ENCODE results near the gene DHRS4. TPM values are rescaled to one million over a fixed set of nuclear protein-coding genes. Genes with fewer than 3 reads are reported as not detected.
A peak's percentile ranks its signal among the peaks of the same experiment; 100 is the strongest.

DHRS4 gene
- 42.8 and 58.2 TPM in 2 replicates for total RNA-seq (2014; rRNA removed; shearing (Covaris generic))

- Histone ChIP-seq H3K27me3 (replicated peaks) (no peaks in the 10 kb centered on the region), H3K9me3 (replicated peaks) (no peaks in the 10 kb centered on the region), H3K27ac (peak within 1 kb of the TSS; percentile 26; the same call in 1 of the 2 replicates), H3K4me1 (replicated peaks) (no peaks in the 10 kb centered on the region), H3K4me3 (peak within 1 kb of the TSS; percentile 58), H3K36me3 (no peaks in the 10 kb centered on the region)
- peak; percentile 73 to 84 for DNase-seq (ENCODE audit: low read depth in 1 of 2, low spot score in 2 of 2)
These were observed at the start of gene DHRS4 for GRCh38 chr14:23953464-23954278. TSS of gene DHRS4 (plus strand) at chr14:23953770. CDS start at chr14:23953789, 19 bp downstream.

GRCh38 chr14:23910101-23910875, 43.3 kb upstream of the DHRS4 start:
- no peaks in the 10 kb centered on the region for H3K4me1 ChIP-seq (replicated peaks)
- no peaks in the 10 kb centered on the region for H3K36me3 ChIP-seq
- no peak overlapping the region for H3K27ac ChIP-seq
- no peak overlapping the region for H3K4me3 ChIP-seq
- H3K27me3 ChIP-seq (replicated peaks), result no peaks in the 10 kb centered on the region
- DNase-seq (ENCODE audit: low read depth in 1 of 2, low spot score in 2 of 2), result peak; percentile 33 to 48
- H3K9me3 ChIP-seq (replicated peaks), result no peaks in the 10 kb centered on the region; the same call in 1 of the 2 replicates

- H3K9me3 ChIP-seq (replicated peaks), result no peaks in the 10 kb centered on the region
- H3K27me3 ChIP-seq (replicated peaks), result 0 out of 2 replicates have a peak, but pooled peaks cover 4% of the 10 kb centered on the region
- no peak for DNase-seq (ENCODE audit: low read depth in 1 of 2, low spot score in 2 of 2)
- H3K27ac ChIP-seq, result no peak overlapping the region
- no peaks in the 10 kb centered on the region for H3K4me1 ChIP-seq (replicated peaks)
- H3K4me3 ChIP-seq, result no peak overlapping the region
- H3K36me3 ChIP-seq, result no peaks in the 10 kb centered on the region
These were observed 42.7 kb upstream of the DHRS4 start for GRCh38 chr14:23910876-23911210.

GRCh38 chr14:23915559-23915958, 38.0 kb upstream of the DHRS4 start:
- H3K27ac ChIP-seq, result no peak overlapping the region
- no peaks in the 10 kb centered on the region for H3K4me1 ChIP-seq (replicated peaks)

GRCh38 chr14:23916004-23916403, 37.6 kb upstream of the DHRS4 start:
- Histone ChIP-seq H3K27ac (no peak overlapping the region), H3K4me1 (replicated peaks) (no peaks in the 10 kb centered on the region), H3K4me3 (no peak overlapping the region), H3K9me3 (replicated peaks) (no peaks in the 10 kb centered on the region), H3K27me3 (replicated peaks) (0 out of 2 replicates have a peak, but pooled peaks cover 11% of the 10 kb centered on the region), H3K36me3 (no peaks in the 10 kb centered on the region)
- no peak for DNase-seq (ENCODE audit: low read depth in 1 of 2, low spot score in 2 of 2)

More at GRCh38 chr14:23915559-23915958, 38.0 kb upstream of the DHRS4 start:
- H3K27me3 ChIP-seq (replicated peaks), result 0 out of 2 replicates have a peak, but pooled peaks cover 11% of the 10 kb centered on the region
- no peaks in the 10 kb centered on the region for H3K36me3 ChIP-seq
- H3K9me3 ChIP-seq (replicated peaks), result no peaks in the 10 kb centered on the region
- no peak overlapping the region for H3K4me3 ChIP-seq
- DNase-seq (ENCODE audit: low read depth in 1 of 2, low spot score in 2 of 2), result no peak

- no peaks in the 10 kb centered on the region for H3K9me3 ChIP-seq (replicated peaks)
- 0 out of 2 replicates have a peak, but pooled peaks cover 11% of the 10 kb centered on the region for H3K27me3 ChIP-seq (replicated peaks)
- H3K36me3 ChIP-seq, result no peaks in the 10 kb centered on the region
- H3K4me1 ChIP-seq (replicated peaks), result no peaks in the 10 kb centered on the region
- no peak for DNase-seq (ENCODE audit: low read depth in 1 of 2, low spot score in 2 of 2)
- no peak overlapping the region for H3K27ac ChIP-seq
- H3K4me3 ChIP-seq, result no peak overlapping the region
These were observed 37.1 kb upstream of the DHRS4 start for GRCh38 chr14:23916446-23916845.

GRCh38 chr14:23922545-23922944, 31.0 kb upstream of the DHRS4 start:
- no peak for DNase-seq (ENCODE audit: low read depth in 1 of 2, low spot score in 2 of 2)
- Histone ChIP-seq H3K36me3 (no peaks in the 10 kb centered on the region), H3K4me3 (no peak overlapping the region), H3K4me1 (replicated peaks) (no peaks in the 10 kb centered on the region), H3K27ac (no peak overlapping the region), H3K27me3 (replicated peaks) (peaks cover 11% of the 10 kb centered on the region; the same call in 1 of the 2 replicates), H3K9me3 (replicated peaks) (no peaks in the 10 kb centered on the region)

GRCh38 chr14:23925523-23926075, 28.0 kb upstream of the DHRS4 start:
- no peak overlapping the region for H3K4me3 ChIP-seq
- no peaks in the 10 kb centered on the region; the same call in 1 of the 2 replicates for H3K9me3 ChIP-seq (replicated peaks)
- no peak overlapping the region for H3K27ac ChIP-seq
- H3K27me3 ChIP-seq (replicated peaks), result peaks cover 15% of the 10 kb centered on the region; the same call in 1 of the 2 replicates
- H3K4me1 ChIP-seq (replicated peaks), result no peaks in the 10 kb centered on the region
- DNase-seq (ENCODE audit: low read depth in 1 of 2, low spot score in 2 of 2), result no peak
- H3K36me3 ChIP-seq, result no peaks in the 10 kb centered on the region

GRCh38 chr14:23926543-23926942, 27.0 kb upstream of the DHRS4 start:
- Histone ChIP-seq H3K27ac (no peak overlapping the region), H3K36me3 (no peaks in the 10 kb centered on the region), H3K27me3 (replicated peaks) (peaks cover 15% of the 10 kb centered on the region; the same call in 1 of the 2 replicates), H3K9me3 (replicated peaks) (no peaks in the 10 kb centered on the region; the same call in 1 of the 2 replicates), H3K4me1 (replicated peaks) (no peaks in the 10 kb centered on the region), H3K4me3 (no peak overlapping the region)
- DNase-seq (ENCODE audit: low read depth in 1 of 2, low spot score in 2 of 2), result no peak

GRCh38 chr14:23929136-23929535, 24.4 kb upstream of the DHRS4 start:
- Histone ChIP-seq H3K4me1 (replicated peaks) (no peaks in the 10 kb centered on the region), H3K27me3 (replicated peaks) (peaks cover 5% of the 10 kb centered on the region; the same call in 1 of the 2 replicates), H3K9me3 (replicated peaks) (no peaks in the 10 kb centered on the region; the same call in 1 of the 2 replicates), H3K27ac (no peak overlapping the region), H3K36me3 (no peaks in the 10 kb centered on the region), H3K4me3 (no peak overlapping the region)
- DNase-seq (ENCODE audit: low read depth in 1 of 2, low spot score in 2 of 2), result no peak

GRCh38 chr14:23929822-23930294, 23.7 kb upstream of the DHRS4 start:
- H3K4me3 ChIP-seq, result no peak overlapping the region
- peak; percentile 44 to 76 for DNase-seq (ENCODE audit: low read depth in 1 of 2, low spot score in 2 of 2)
- H3K9me3 ChIP-seq (replicated peaks), result no peaks in the 10 kb centered on the region; the same call in 1 of the 2 replicates
- no peak overlapping the region for H3K27ac ChIP-seq
- no peaks in the 10 kb centered on the region for H3K4me1 ChIP-seq (replicated peaks)
- no peaks in the 10 kb centered on the region for H3K36me3 ChIP-seq
- H3K27me3 ChIP-seq (replicated peaks), result peaks cover 5% of the 10 kb centered on the region; the same call in 1 of the 2 replicates

- Histone ChIP-seq H3K9me3 (replicated peaks) (no peaks in the 10 kb centered on the region; the same call in 1 of the 2 replicates), H3K27ac (no peak overlapping the region), H3K27me3 (replicated peaks) (peaks cover 5% of the 10 kb centered on the region; the same call in 1 of the 2 replicates), H3K4me3 (no peak overlapping the region), H3K4me1 (replicated peaks) (no peaks in the 10 kb centered on the region), H3K36me3 (no peaks in the 10 kb centered on the region)
- no peak for DNase-seq (ENCODE audit: low read depth in 1 of 2, low spot score in 2 of 2)
These were observed 22.8 kb upstream of the DHRS4 start for GRCh38 chr14:23930742-23931141.

GRCh38 chr14:23931721-23932289, 21.8 kb upstream of the DHRS4 start:
- Histone ChIP-seq H3K27me3 (replicated peaks) (peaks cover 5% of the 10 kb centered on the region; the same call in 1 of the 2 replicates), H3K4me1 (replicated peaks) (no peaks in the 10 kb centered on the region), H3K27ac (no peak overlapping the region), H3K36me3 (no peaks in the 10 kb centered on the region), H3K9me3 (replicated peaks) (no peaks in the 10 kb centered on the region; the same call in 1 of the 2 replicates), H3K4me3 (no peak overlapping the region)
- DNase-seq (ENCODE audit: low read depth in 1 of 2, low spot score in 2 of 2), result no peak

All from SJSA1 (cell line).